Epithelial cell of proximal tubule (primary cell): ENCODE data around the gene XG. TPM values are rescaled to one million over a fixed set of nuclear protein-coding genes. Genes with fewer than 3 reads are reported as not detected.

ENCODE experiments used
- DNase-seq: peaks from one replicate; pipeline ENCODE4 v3.0.0-alpha.2; 2011; ENCODE audit warnings: low read depth
- H3K4me3 ChIP-seq: 2 replicates; pipeline ENCODE4 v1.5.1; 2011; ENCODE audit warnings: low read depth, mild to moderate bottlenecking, low read length
- total RNA-seq: library from RNA; depleted of rRNA; stranded (reverse); fragments of >200 nt; gene quantifications from 2 replicates; pipeline ENCODE4 v1.2.3, GENCODE V29; 2015
- TF ChIP-seq, protein P1 (sequence below): conservative IDR thresholded peaks from 2 replicates; pipeline ENCODE4 v1.5.1; 2012; ENCODE audit warnings: low read depth, mild to moderate bottlenecking, low read length

Gene XG
- total RNA-seq, 1 donor from 2014 or later, result not detected

DNA sequence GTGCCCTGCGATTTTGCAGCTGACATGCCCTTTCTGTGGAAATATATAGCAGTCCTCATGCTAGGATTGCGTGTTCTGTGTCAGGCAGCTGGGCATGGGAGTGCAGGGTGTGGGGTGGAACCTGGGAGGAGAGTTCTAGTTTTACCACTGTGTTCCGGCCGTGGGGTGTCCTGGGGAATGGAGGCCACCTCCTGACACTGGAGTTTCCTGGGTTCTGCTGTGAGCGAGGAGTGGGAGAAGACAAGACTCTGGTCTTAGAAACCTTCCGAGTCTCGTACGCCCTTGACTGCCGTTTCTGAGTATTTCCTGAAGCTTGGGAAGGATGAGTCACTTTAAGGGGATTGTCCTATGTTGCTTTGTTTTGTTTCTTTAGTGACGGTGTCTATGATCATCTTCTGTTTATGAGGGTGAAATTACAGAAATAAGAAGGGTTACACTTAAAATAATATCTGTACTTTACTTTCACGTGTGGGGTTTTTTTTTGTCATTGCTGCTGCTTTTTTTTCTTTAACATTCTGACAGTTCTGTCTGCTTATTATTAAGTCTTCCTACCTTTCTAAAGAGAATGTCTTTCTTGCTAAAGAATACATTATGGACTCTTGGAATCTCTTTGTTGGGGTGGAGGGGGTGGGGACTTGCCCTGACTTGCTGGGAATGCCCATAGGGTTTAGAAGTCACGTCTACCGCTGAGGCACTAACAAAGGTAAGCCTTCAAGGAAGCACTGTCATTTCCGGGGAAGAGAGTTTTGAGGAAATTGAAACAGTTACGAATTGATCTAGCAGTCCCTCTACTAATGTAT is 41.6 kb upstream of the XG start:
- TF ChIP-seq, protein P1, sequence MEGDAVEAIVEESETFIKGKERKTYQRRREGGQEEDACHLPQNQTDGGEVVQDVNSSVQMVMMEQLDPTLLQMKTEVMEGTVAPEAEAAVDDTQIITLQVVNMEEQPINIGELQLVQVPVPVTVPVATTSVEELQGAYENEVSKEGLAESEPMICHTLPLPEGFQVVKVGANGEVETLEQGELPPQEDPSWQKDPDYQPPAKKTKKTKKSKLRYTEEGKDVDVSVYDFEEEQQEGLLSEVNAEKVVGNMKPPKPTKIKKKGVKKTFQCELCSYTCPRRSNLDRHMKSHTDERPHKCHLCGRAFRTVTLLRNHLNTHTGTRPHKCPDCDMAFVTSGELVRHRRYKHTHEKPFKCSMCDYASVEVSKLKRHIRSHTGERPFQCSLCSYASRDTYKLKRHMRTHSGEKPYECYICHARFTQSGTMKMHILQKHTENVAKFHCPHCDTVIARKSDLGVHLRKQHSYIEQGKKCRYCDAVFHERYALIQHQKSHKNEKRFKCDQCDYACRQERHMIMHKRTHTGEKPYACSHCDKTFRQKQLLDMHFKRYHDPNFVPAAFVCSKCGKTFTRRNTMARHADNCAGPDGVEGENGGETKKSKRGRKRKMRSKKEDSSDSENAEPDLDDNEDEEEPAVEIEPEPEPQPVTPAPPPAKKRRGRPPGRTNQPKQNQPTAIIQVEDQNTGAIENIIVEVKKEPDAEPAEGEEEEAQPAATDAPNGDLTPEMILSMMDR, result no peak
- peak; percentile 64 for DNase-seq
- no peak overlapping the region for H3K4me3 ChIP-seq

DNA sequence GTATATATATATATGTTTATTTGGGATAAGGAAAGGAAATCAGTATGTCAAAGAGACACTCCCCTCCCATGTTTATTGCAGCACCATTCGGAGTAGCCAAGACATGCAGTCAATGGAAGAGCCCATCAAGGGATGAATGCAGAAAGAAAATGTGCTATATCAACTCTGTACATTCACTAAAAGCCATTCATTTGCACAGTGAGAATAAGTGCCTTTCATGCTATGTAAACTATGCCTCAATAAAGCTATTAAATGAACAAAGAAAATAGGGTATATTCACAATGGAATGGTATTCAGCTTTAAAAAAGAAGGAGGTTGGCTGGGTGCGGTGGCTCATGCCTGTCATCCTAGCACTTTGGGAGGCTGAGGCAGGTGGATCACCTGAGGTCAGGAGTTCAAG is 40.4 kb upstream of the XG start:
- no peak for DNase-seq
- TF ChIP-seq, protein P1, result no peak
- no peak overlapping the region for H3K4me3 ChIP-seq

DNA sequence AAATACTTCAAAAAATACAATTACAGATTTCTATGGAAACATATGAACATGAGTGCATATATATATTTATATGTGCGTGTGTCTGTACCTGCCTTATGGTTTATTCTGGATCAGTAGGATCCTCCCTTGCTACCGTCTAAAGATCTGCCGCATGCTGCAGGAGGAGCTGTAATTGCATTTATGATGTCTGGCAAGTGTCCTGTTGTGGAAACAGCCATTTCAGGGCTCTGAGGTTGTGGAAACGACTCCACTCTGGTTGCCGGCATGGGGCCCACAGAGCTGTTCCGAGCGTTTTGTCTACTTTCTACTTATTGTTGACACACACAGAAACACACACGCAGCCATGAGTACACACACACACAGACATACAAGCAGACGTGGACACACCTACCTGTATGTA is 39.4 kb upstream of the XG start:
- TF ChIP-seq, protein P1, result no peak
- no peak overlapping the region for H3K4me3 ChIP-seq
- DNase-seq, result no peak

DNA sequence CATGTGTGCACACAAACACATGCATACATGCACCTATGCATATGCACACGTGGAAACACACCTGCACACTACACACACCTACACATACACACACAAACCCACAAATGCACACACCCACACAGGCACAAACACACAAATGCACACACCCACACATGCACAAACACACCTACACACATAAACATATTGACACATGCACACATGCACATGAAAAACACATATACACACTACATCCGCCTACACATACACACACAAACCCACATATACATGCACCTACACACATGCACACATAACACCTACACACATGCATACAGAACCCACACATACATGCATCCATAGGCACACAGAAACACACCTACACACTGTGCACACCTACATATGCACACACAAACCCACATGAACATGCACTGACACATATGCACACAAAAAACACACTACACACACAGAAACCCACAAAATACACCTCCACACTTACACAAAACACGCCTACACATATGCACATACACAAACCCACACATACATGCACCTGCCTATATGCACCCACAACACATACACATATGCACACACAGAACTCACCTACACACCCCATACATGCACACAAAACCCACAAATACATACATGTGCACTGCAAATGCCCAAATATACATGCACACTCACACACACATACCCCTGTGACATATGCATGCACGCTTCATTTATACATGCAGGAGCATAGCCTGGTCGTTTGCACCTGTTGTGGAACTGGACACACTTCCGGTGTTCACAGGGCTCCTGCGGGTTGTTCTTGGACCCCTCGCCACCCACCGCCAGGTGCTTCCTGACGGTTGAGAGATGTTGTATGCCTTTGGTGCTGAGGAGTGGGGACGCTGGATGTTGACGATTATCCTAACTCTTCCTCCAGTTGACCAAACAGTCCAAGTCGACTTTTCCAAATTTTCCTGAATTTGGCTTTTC is 38.7 kb upstream of the XG start:
- DNase-seq, result no peak
- H3K4me3 ChIP-seq, result no peak overlapping the region
- TF ChIP-seq, protein P1, result no peak

DNA sequence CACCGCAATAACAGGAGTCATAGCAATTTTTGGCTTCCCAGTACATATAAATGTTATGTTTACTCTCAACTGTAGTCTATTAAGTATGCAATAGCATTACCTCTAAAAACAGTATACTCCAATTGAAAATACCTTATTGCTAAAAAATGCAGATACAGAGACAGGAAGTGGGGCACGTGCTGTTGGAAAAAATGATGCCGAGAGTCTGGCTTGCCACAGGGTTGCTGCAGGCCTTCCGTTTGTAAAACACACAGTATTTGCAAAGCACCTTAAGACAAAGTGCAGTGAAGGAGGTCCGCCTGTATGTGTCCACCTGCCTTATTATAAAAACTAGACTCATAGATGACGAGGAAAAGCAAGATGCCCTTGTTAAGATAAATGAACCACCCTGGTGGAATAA is 37.3 kb upstream of the XG start:
- no peak for DNase-seq
- H3K4me3 ChIP-seq, result no peak overlapping the region
- TF ChIP-seq, protein P1, result no peak

DNA sequence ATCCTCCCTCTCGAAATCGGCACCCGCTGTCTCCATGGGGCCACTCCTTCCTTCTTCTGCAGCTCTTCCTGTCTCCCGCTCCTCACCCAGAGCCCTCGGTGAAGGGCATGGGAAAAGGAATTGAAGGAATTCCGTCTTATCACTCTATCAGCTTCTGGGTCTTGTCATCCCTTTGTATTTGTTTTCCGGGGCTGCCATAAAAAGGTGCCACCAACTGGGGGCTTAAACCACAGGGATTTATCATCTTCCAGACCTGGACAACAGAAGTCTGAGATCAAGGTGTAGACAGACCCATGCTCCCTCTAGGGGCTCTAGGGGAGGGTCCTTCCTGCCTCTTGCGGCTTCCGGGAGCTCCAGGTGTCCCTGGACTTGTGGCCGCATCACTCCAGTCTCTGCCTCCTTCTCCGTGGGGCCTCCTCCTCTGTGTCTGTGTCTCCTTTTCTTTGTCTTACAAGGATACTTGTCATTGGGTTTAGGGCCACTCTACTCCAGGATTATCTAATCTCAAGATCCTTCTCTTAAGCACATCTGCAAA is 36.7 kb upstream of the XG start:
- no peak overlapping the region for H3K4me3 ChIP-seq
- no peak for DNase-seq
- TF ChIP-seq, protein P1, result no peak
